Mesenteric fat pad (tissue), 1 donor: ENCODE data around the gene CUBN. TPM values are rescaled to one million over a fixed set of nuclear protein-coding genes. Genes with fewer than 3 reads are reported as not detected.

Source experiments
- DNase-seq: peaks from one replicate; pipeline ENCODE4 v3.0.0-alpha.2; 2020; ENCODE audit warnings: low spot score
- total RNA-seq: library from RNA; stranded (reverse); fragmentation: NEBNext Ultra II Directional; extraction: Animal tissue kit (Norgen Biotek cat#: 25700); gene quantifications from one replicate; pipeline ENCODE4 v1.2.1, GENCODE V29; 2021
- donor health status: DM: yes; HTN: yes; CAD: no.

CUBN gene
- total RNA-seq, 1 donor from 2014 or later, result 3.5 TPM

DNA sequence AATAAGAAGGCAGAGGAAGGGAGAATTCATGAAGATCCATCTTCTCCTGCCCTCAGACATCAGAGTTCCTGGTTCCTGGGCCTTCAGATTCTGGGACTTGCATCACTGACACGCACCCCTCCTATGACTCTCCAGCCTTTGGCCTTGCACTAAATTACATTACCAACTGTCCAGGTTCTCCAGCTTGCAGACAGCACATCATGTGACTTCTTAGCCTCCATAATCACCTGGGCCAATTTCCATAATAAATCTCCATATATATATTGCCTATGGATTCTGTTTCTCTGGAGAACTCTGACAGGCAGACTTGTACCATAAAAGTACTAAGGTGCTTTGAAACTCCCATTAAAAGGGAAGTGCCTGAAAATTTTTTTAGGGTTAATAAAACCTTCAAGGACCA, 335.6 kb downstream of the CUBN start:
- no peak for DNase-seq

DNA sequence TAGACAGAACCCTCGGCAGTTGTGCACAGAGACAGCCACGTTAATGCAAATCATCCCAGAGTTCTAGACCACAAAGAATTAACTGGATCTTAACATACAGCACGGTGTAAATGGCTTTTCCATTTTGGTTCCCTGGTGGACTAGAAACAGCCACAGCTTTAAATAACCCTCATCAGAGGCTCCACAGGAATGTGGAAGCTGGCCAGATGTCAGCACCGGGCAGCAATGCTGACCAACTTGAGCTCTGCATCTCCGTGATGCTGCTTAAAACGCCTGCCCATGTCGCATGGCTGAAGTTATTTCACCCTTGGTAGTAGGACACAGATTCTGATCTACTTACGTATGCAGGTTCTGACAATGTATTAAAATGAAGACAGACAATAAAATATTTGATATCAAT, 336.9 kb downstream of the CUBN start:
- no peak for DNase-seq

DNA sequence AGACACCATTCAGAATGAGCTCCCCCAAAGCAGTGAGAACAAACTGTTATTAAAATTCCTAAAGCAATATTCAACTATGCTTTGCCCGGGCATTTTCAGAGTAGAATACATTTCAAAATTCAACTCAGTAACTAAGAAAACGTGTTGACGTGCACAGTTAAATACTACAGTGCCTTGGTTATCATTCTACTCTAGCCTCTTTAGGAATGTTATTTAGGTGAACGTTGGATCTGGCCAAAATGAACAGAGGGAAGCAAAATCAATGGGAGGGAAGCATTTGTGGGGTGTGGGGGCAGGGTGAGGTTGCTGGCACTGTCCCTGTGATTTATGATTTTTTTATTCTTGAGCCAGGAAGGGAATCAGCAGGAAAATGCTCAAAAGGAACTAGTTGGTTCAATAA, 339.8 kb downstream of the CUBN start:
- DNase-seq, result no peak

DNA sequence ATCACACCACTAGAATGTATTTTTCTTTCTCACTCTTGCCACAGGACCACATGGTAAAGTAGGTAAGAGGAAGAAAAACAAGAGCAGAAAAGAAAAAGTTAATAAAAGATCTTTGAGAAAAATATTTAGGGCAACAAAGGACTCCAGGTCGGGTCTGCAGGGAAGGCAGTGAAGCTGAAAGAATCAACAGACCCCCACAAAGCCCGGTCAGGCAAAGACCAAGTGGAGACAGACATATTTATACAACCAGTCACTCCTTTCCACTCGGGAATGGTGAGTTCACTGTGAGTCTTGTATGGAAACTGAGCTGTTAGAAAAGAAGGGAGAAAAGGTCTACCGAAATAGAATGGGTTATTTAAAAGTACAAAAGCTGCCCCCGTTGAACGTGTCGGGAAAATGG, 340.4 kb downstream of the CUBN start:
- no peak for DNase-seq

DNA sequence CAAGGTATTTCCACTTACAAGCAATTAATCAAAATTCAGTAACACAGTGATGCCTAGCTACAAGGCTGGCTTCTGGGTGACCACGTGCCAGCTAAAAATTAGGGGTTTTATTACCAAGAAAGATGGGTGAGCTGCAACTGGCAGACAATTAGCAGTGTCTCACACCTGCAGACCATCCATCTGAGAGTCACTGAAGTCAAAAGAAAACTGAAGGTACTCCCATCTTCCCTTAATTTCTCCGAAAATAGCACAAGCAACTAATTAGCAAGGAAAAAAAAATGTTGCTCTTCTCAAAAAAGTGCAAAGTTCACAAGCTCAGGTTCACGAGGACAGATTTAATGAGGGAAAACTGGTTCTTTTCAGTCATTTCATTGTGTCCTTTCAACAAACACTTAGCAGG, 340.8 kb downstream of the CUBN start:
- DNase-seq, result no peak

DNA sequence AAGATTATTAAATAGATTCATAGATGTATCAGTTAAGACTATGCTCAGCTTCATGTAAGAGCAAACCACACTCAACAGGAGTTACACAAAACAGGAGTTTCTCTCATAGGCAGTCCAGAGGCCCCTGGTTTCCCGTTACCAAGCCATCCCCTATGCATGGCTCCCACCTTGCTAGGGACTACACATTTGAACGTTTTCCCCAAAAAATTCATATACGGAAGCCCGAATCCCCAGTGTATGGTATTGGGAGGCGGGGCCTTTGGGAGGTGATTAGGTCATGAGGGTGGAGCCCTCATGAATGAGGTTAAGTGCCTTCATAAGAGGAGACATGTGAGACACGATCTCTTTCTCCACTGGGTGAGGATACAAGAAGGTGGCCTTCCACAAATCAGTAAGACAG, 341.5 kb downstream of the CUBN start:
- no peak for DNase-seq

DNA sequence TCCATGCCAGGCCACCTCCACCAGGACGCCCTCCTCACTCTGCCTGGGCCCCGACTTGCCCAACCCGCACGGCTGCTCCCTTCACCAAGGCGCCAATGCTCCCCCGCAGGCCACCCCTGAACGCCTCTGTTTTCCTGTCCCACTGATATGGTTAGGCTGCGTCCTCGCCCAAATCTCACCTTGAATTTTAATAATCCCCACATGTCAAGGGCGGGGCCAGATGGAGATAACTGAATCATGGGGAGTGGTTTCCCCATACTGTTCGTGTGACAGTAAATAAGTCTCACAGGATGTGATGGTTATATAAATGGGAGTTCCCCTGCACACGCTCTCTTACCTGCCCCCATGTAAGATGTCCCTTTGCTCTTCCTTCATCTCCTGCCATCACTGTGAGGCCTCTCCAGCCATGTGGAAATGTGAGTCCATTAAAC, 342.2 kb downstream of the CUBN start:
- DNase-seq, result no peak

DNA sequence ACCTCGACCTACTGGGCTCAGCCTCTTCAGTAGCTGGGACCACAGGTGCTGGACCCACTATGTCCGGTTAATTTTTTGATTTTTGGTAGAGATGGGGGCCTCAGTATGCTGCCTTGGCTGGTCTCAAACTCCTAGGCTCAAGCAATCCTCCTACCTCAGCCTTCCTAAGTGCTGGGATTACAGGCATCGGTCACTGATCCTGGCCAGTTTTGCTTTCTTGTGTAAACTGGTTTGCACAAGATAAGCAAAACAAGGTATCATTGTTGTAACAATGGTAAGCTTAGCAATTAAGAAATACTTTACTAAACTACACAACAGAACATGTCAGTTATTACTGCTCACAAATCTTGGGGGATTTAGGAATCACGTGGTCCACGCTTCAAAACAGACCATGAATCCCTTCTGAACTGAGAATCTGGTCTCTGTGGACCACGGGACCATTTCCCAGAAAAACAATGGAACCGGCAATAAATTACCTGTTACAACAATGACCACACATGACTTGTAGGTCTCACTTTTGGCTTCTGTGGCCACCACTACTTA, 349.2 kb downstream of the CUBN start:
- no peak for DNase-seq

DNA sequence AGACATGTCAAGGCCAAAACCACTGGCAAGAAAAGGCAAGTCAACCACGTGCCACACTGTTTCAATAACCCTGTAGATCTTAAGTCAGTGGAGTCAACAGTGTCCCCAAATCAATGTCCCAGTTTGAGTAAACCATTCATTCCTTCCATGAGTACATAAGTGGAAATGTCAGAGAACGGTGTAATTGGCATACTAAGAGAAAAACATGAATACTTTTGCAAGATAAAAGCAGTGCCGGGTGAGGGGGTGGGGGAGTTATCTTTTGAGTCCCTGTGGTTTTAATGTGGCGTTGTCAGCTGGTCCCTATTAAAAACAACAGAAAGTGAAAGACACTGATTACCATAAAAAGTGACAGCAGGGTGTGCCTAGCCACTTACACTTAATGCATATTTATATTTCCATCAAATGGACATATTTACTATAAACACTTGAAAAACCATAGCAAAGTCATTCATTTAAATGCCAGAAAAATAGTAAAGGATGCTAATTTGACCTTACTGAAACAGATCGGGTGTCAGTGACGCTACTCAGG, 350.2 kb downstream of the CUBN start:
- DNase-seq, result no peak

DNA sequence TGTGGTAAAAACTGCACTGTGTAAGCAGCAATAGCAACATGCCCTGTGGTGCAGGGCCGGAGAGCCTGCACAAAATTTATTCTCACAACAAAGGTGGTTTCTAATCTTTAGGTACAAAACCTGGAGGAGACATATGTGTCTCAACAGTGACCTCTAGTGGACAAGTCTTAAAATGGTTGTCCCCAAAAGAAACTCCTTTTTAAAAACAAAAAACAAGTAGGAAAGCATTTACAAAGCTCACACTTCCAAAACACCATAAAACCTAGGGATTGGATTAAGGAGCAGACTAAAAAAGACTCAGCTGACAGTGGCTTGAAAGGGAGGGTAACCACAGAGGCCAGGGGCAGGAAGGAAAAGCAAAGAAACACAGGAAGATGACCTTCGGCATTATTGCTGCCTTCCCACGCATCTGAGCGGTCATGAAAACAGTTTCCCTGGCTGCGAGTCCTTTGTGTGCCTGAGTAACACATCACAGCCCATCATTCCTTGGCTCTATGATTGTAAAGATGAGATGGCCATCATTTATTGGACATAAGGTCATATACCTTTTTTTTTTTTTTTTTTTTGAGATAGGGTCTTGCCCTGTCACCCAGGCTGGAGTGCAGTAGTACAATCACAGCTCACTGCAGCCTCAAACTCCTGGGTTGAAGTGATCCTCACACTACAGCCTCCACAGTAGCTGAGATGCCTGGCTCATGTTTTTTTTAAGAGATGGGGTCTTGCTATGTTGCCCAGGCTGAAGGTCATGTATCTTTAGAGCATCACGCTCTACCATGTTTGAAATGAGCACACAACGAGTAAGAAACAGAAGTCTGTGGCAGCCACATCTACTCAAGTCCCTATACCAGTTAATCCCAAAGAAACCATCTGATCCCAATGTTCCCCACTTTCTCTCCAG, 351.9 kb downstream of the CUBN start:
- no peak for DNase-seq

DNA sequence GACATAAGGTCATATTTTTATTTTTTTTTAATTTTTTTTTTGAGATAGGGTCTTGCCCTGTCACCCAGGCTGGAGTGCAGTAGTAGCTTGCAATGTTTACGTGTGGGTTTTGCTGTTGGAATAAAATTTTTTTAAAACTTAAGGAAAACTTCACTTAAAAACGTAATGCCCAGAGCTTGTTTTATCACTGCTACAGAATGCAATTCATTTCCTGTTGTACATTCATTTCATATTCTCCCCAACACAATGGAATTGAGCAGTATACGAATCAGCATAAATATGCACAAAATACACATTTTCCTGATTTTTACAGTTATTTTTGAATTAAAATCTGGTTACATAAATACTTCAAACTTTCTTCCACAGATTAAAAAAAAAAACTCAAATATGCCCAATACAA, 352.7 kb downstream of the CUBN start:
- no peak for DNase-seq

Other genes with a start within 250 kb of the CUBN start
- gene TRDMT1, start 71.9 kb upstream of the CUBN start, total RNA-seq, result 7.1 TPM
- 3,828 TPM for gene VIM, start 98.4 kb upstream of the CUBN start, total RNA-seq